A549 (cell line): Measurements from ENCODE around the gene TRAF4.

Experiments used
- POLR2A ChIP-seq: IDR thresholded peaks from 2 replicates; pipeline ENCODE4 v1.6.1; 2012; ENCODE audit warnings: mild to moderate bottlenecking, low read length
- TF ChIP-seq, protein P1 (sequence below): fragments of >200 bp; sonication (Bioruptor Twin); formaldehyde crosslinking; IDR thresholded peaks from 3 replicates; pipeline ENCODE4 v1.5.1; 2016
- TF ChIP-seq, protein P2 (sequence below): IDR thresholded peaks from 2 replicates; pipeline ENCODE4 v1.6.1; 2012; ENCODE audit warnings: low read depth, borderline replicate concordance

DNA sequence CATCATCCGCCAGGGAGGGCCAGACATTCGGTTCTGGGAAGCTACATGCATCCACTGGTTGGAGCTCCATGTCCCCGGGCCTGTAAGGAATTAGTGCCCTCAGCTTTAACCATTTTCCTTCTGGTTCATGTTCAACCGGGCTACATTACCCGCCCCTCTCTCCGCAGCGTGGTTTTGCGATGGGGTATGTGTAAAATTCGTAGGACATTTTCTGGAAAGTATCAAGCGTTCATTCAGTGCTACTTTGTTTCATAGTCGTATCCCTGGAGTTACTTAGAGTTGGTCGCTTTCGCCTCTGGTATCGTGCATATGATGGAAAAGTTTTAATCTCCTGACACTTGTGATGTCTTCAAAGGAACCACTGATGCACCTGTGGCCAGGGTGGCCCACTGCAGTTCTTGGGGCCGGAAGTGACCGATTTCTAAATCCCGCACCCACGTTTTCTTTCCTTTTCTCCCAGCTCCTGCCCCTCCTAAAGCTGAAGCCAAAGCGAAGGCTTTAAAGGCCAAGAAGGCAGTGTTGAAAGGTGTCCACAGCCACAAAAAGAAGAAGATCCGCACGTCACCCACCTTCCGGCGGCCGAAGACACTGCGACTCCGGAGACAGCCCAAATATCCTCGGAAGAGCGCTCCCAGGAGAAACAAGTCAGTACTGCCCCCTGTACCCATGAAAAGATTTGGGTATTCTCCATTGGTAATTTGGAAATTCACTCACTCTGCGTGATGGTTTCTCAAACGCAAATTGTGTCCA, 23.4 kb upstream of the TRAF4 start:
- TF ChIP-seq, protein P1, sequence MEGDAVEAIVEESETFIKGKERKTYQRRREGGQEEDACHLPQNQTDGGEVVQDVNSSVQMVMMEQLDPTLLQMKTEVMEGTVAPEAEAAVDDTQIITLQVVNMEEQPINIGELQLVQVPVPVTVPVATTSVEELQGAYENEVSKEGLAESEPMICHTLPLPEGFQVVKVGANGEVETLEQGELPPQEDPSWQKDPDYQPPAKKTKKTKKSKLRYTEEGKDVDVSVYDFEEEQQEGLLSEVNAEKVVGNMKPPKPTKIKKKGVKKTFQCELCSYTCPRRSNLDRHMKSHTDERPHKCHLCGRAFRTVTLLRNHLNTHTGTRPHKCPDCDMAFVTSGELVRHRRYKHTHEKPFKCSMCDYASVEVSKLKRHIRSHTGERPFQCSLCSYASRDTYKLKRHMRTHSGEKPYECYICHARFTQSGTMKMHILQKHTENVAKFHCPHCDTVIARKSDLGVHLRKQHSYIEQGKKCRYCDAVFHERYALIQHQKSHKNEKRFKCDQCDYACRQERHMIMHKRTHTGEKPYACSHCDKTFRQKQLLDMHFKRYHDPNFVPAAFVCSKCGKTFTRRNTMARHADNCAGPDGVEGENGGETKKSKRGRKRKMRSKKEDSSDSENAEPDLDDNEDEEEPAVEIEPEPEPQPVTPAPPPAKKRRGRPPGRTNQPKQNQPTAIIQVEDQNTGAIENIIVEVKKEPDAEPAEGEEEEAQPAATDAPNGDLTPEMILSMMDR = no peak
- TF ChIP-seq, protein P2, sequence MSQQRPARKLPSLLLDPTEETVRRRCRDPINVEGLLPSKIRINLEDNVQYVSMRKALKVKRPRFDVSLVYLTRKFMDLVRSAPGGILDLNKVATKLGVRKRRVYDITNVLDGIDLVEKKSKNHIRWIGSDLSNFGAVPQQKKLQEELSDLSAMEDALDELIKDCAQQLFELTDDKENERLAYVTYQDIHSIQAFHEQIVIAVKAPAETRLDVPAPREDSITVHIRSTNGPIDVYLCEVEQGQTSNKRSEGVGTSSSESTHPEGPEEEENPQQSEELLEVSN = 0 out of 2 replicates have a peak, but pooled peaks have one; percentile 3
- no peak for TF ChIP-seq POLR2A
